GM12873 (cell line): ENCODE measurements around the gene ZNF296.

Experiments
- CTCF ChIP-seq: IDR thresholded peaks from 2 replicates; pipeline ENCODE4 v1.5.1; 2012; ENCODE audit warnings: low read depth, mild to moderate bottlenecking, moderate library complexity, low read length, control low read depth; ENCODE audit not compliant: insufficient read depth; ENCODE audit errors: missing control alignments

The ZNF296 gene

GRCh38 chr19:45070214-45070613 lies 6.1 kb downstream of the ZNF296 start:
- no peak for TF ChIP-seq CTCF

GRCh38 chr19:45069056-45069455 lies 7.2 kb downstream of the ZNF296 start:
- TF ChIP-seq CTCF: no peak

GRCh38 chr19:45068041-45068440 lies 8.2 kb downstream of the ZNF296 start:
- TF ChIP-seq CTCF: no peak

GRCh38 chr19:45066921-45067661 lies 9.2 kb downstream of the ZNF296 start:
- TF ChIP-seq CTCF: no peak

GRCh38 chr19:45063851-45064801 lies 12.2 kb downstream of the ZNF296 start:
- TF ChIP-seq CTCF: no peak

- TF ChIP-seq CTCF: no peak
Observed at GRCh38 chr19:45061965-45062364, 14.3 kb downstream of the ZNF296 start.
